ENCODE data around the gene TAX1BP1.

The TAX1BP1 gene

DNA sequence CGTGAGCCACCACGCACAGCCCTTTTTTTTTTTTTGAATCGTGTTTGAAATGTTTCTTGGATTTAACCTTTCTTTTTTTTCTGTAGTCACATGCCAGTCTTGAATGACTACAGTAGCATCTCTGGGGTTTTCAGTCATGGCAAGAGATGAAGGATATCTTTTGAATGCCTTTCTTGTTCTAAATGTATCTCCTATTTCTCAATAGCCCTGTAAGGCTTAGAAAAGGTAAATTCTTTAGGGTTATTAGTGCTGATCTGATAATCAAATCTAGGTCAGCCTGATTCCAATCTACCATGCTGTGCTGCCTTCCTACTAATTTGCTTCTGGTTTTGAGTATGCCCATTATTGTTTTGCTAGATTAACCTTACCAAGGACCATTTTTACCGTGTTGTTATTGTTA lies 70.2 kb downstream of the TAX1BP1 start:
- no peak overlapping the region for H3K27ac ChIP-seq

DNA sequence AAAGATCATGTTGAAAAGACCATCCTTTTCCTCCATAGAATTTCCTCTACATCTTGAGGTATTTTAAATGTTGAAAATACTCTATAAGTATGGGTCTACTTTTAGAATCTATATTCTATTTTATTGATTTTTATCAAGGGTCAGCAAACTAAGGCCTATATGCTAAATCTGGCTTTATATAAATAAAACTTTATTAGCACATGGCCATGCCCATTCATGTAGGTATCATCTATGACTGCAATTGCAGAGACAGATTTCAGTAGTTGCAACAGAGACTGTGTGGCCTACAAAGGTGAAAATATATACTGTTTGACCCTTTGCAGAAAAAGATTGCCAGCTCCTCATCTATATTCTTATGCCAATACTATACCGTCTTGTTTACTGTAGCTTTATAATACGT lies 72.7 kb downstream of the TAX1BP1 start:
- intact Hi-C loops (cut with DNase I; ENCODE audit: low total_unique reads), result no loop called here
- peaks cover 15 to 24% (median 17%) of the 10 kb centered on the region in 3 donors for H3K36me3 ChIP-seq
- peaks cover 0 to 35% (median 10%) of the 10 kb centered on the region in 4 donors for H3K4me1 ChIP-seq
- no peaks in the 10 kb centered on the region for H3K9me3 ChIP-seq
- no peak for DNase-seq
- TF ChIP-seq, protein P1, sequence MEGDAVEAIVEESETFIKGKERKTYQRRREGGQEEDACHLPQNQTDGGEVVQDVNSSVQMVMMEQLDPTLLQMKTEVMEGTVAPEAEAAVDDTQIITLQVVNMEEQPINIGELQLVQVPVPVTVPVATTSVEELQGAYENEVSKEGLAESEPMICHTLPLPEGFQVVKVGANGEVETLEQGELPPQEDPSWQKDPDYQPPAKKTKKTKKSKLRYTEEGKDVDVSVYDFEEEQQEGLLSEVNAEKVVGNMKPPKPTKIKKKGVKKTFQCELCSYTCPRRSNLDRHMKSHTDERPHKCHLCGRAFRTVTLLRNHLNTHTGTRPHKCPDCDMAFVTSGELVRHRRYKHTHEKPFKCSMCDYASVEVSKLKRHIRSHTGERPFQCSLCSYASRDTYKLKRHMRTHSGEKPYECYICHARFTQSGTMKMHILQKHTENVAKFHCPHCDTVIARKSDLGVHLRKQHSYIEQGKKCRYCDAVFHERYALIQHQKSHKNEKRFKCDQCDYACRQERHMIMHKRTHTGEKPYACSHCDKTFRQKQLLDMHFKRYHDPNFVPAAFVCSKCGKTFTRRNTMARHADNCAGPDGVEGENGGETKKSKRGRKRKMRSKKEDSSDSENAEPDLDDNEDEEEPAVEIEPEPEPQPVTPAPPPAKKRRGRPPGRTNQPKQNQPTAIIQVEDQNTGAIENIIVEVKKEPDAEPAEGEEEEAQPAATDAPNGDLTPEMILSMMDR (IDR thresholded peaks at IDR 0.05), result no peak
- no peak overlapping the region for H3K4me3 ChIP-seq
- no peak overlapping the region for H3K27ac ChIP-seq
- H3K27me3 ChIP-seq, result no peaks in the 10 kb centered on the region

More for the DNA sequence above, 70.2 kb downstream of the TAX1BP1 start:
- H3K4me1 ChIP-seq, result peaks cover 0 to 36% (median 10%) of the 10 kb centered on the region in 4 donors
- intact Hi-C loops (cut with DNase I; ENCODE audit: low total_unique reads), result no loop called here
- TF ChIP-seq, protein P1 (IDR thresholded peaks at IDR 0.05), result no peak
- H3K9me3 ChIP-seq, result no peaks in the 10 kb centered on the region
- H3K36me3 ChIP-seq, result peaks cover 0 to 15% (median 3%) of the 10 kb centered on the region in 3 donors
- no peak for DNase-seq
- no peaks in the 10 kb centered on the region for H3K27me3 ChIP-seq
- no peak overlapping the region for H3K4me3 ChIP-seq

DNA sequence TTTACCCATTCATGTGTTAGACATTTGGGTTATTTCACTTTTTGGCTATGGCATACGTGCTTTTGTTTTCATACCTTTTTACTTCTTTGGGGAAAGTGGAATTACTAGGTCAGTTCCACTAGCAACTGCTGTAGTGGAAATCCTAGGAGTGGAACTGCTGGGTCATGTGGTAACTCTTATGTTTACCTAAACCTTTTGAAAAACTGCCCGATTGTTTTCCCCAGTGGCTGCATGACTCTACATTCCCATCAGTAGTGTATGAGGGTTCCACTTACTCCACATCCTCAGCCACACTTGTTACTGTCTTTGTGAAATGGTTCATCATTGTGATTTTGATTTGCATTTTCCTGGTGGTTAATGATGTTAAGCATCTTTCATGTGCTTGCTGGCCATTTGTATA lies 82.3 kb downstream of the TAX1BP1 start:
- no peak overlapping the region for H3K27ac ChIP-seq
- no peaks in the 10 kb centered on the region for H3K27me3 ChIP-seq
- intact Hi-C loops (cut with DNase I; ENCODE audit: low total_unique reads), result no loop called here
- TF ChIP-seq, protein P1 (IDR thresholded peaks at IDR 0.05), result no peak
- no peak for DNase-seq
- H3K4me1 ChIP-seq, result no peaks in the 10 kb centered on the region
- peaks cover 12 to 23% (median 19%) of the 10 kb centered on the region in 3 donors for H3K36me3 ChIP-seq
- no peak overlapping the region for H3K4me3 ChIP-seq
- H3K9me3 ChIP-seq, result no peaks in the 10 kb centered on the region

DNA sequence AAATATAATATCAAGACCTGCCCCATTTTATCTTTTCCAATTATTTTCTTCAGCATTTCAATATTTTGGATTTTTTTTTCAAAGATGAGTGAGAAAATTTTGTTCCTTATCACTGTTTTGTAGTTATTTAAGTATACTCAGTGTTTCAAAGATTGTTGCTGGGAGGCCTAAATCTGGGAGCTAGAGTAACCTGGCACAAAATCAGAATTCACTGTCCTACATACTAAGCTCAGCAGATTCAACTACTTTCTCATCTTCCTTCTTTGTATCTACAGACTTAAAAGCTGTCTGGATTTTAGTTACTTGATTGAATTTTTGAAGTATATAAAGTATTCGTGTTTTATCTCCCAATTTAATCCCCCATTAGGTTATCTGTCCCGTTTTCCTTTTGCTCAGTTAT lies 85.9 kb downstream of the TAX1BP1 start:
- intact Hi-C loops (cut with DNase I; ENCODE audit: low total_unique reads), result no loop called here
- Histone ChIP-seq H3K4me1 (no peaks in the 10 kb centered on the region), H3K27me3 (no peaks in the 10 kb centered on the region), H3K4me3 (no peak overlapping the region), H3K36me3 (peaks cover 0 to 20% (median 8%) of the 10 kb centered on the region in 3 donors), H3K9me3 (no peaks in the 10 kb centered on the region), H3K27ac (no peak overlapping the region)
- TF ChIP-seq, protein P1 (IDR thresholded peaks at IDR 0.05), result no peak
- no peak for DNase-seq

DNA sequence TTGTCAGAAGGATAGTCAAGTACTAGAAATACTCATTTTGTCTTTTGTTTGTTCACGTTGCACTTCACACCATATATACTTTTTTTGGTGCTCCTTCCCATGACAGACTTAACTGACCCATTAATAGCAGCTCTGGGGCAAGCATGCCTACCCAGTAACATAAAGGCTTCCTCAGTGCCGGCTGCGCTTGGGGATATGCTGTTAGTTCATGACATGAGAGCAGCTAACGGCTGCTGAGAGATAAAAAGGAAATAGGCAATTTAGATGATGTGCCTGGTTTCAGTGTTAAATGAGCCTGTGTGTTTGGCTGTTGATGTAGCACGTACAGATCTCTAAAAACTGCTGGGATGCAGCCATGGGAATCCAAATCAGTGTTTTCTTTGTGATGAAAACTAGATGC lies 86.4 kb downstream of the TAX1BP1 start:
- H3K4me1 ChIP-seq, result no peaks in the 10 kb centered on the region
- TF ChIP-seq, protein P1 (IDR thresholded peaks at IDR 0.05), result no peak
- no peak overlapping the region for H3K4me3 ChIP-seq
- no peaks in the 10 kb centered on the region for H3K27me3 ChIP-seq
- no peaks in the 10 kb centered on the region for H3K9me3 ChIP-seq
- no peak for DNase-seq
- peaks cover 0 to 20% (median 11%) of the 10 kb centered on the region in 3 donors for H3K36me3 ChIP-seq
- intact Hi-C loops (cut with DNase I; ENCODE audit: low total_unique reads), result no loop called here
- no peak overlapping the region for H3K27ac ChIP-seq
